Measurements from ENCODE around the gene RPL12. TPM values are rescaled to one million over a fixed set of nuclear protein-coding genes. Genes with fewer than 3 reads are reported as not detected.

The RPL12 gene
- total RNA-seq, 1 donor from 2014 or later, result 2,572 TPM

DNA sequence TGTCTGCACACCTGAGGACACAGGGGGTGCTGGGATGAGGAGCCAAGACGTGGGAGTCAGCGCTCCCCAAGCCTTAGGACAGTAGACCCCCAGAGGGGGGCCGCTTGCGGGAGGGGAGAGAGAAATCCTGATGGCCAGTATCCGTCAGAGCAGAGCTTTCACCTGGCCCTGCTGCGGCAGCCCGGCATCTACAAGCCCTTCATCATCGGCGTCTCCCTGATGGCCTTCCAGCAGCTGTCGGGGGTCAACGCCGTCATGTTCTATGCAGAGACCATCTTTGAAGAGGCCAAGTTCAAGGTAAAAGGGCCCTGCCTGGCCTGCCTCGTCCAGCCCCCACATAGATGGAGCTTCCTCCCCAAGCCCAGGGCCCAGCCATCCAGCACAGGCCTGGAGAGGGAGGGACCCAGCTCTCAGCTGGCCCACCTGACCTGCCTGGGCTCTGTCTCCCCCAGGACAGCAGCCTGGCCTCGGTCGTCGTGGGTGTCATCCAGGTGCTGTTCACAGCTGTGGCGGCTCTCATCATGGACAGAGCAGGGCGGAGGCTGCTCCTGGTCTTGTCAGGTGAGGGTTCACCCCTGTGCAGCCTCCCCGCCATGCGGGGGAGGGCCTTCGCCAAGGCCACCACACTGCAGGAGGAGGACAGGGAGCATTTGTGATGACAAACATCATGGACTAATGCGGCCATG is 47.6 kb downstream of the RPL12 start:
- DNase-seq (ENCODE audit: extremely low spot score in 2 of 2), result no peak
- Histone ChIP-seq H3K36me3 (peaks cover 0 to 36% of the 10 kb centered on the region in 2 donors), H3K4me3 (no peak overlapping the region), H3K27ac (no peak overlapping the region), H3K9me3 (no peaks in the 10 kb centered on the region), H3K4me1 (peaks cover 7% of the 10 kb centered on the region), H3K27me3 (no peaks in the 10 kb centered on the region)
- intact Hi-C loops (cut with DNase I), result no loop called here
- TF ChIP-seq POLR2A (IDR thresholded peaks at IDR 0.05), result no peak
- no peak for TF ChIP-seq POLR2AphosphoS5 (IDR thresholded peaks at IDR 0.05; ENCODE audit: insufficient read depth in 1 of 2, low read depth in 1 of 2)
- TF ChIP-seq, protein P1, sequence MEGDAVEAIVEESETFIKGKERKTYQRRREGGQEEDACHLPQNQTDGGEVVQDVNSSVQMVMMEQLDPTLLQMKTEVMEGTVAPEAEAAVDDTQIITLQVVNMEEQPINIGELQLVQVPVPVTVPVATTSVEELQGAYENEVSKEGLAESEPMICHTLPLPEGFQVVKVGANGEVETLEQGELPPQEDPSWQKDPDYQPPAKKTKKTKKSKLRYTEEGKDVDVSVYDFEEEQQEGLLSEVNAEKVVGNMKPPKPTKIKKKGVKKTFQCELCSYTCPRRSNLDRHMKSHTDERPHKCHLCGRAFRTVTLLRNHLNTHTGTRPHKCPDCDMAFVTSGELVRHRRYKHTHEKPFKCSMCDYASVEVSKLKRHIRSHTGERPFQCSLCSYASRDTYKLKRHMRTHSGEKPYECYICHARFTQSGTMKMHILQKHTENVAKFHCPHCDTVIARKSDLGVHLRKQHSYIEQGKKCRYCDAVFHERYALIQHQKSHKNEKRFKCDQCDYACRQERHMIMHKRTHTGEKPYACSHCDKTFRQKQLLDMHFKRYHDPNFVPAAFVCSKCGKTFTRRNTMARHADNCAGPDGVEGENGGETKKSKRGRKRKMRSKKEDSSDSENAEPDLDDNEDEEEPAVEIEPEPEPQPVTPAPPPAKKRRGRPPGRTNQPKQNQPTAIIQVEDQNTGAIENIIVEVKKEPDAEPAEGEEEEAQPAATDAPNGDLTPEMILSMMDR (IDR thresholded peaks at IDR 0.05), result no peak

DNA sequence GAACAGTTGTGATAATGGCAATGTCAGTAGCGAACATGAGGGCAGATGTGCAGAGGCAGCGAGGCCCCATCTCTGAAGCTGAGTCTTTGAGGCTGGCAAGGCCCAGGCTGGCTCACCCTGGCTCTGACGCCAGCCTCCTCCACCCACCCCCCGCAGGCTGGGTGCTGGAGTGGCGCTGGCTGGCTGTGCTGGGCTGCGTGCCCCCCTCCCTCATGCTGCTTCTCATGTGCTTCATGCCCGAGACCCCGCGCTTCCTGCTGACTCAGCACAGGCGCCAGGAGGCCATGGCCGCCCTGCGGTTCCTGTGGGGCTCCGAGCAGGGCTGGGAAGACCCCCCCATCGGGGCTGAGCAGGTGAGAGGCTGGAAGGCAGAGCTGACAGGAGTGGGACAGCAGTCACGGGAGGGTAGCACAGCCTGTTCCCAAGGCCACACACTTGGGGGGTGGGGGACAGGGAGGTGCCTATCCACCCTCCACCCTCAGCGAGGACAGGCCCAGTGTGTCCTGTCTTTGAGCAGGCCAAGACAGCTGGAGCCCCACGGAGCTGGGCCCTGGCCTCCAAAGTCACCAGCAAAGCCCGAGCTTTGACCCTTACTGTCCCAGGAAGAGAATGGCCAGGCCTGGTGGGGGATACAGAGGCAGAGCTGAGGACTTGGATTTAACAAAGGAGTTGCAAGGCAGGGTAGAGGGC is 48.7 kb downstream of the RPL12 start:
- Histone ChIP-seq H3K4me3 (no peak overlapping the region), H3K9me3 (no peaks in the 10 kb centered on the region), H3K36me3 (peaks cover 0 to 36% of the 10 kb centered on the region in 2 donors), H3K27ac (no peak overlapping the region), H3K27me3 (no peaks in the 10 kb centered on the region), H3K4me1 (peaks cover 18% of the 10 kb centered on the region)
- TF ChIP-seq POLR2A (IDR thresholded peaks at IDR 0.05), result no peak
- TF ChIP-seq, protein P1 (IDR thresholded peaks at IDR 0.05), result no peak
- intact Hi-C loops (cut with DNase I), result no loop called here
- no peak for DNase-seq (ENCODE audit: extremely low spot score in 2 of 2)

DNA sequence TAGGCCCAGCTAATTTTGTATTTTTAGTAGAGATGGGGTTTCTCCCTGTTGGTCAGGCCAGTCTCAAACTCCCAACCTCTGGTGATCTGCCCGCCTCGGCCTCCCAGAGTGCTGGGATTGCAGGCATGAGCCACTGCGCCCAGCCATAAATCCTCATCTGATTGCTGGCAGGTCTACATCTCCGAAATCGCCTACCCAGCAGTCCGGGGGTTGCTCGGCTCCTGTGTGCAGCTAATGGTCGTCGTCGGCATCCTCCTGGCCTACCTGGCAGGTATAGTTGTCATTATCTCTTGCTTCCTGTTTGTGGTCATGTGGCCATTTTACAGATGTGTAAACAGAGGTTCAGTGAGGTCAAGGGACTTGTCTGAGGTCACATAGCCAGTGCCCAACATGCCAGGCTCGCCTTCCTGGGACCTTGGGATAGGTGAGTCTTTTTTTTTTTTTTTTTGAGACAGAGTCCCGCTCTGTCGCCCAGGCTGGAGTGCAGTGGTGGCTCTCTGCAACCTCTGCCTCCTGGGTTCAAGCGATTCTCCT is 51.4 kb downstream of the RPL12 start:
- no peak overlapping the region for H3K27ac ChIP-seq
- no peaks in the 10 kb centered on the region for H3K9me3 ChIP-seq
- peaks cover 0 to 25% of the 10 kb centered on the region in 2 donors for H3K36me3 ChIP-seq
- no peak for TF ChIP-seq POLR2A (IDR thresholded peaks at IDR 0.05)
- no peak for TF ChIP-seq POLR2AphosphoS5 (IDR thresholded peaks at IDR 0.05; ENCODE audit: insufficient read depth in 1 of 2, low read depth in 1 of 2)
- TF ChIP-seq, protein P1 (IDR thresholded peaks at IDR 0.05), result no peak
- DNase-seq (ENCODE audit: extremely low spot score in 2 of 2), result no peak
- intact Hi-C loops (cut with DNase I), result no loop called here
- H3K27me3 ChIP-seq, result no peaks in the 10 kb centered on the region
- no peak overlapping the region for H3K4me3 ChIP-seq
- H3K4me1 ChIP-seq, result peaks cover 26% of the 10 kb centered on the region

DNA sequence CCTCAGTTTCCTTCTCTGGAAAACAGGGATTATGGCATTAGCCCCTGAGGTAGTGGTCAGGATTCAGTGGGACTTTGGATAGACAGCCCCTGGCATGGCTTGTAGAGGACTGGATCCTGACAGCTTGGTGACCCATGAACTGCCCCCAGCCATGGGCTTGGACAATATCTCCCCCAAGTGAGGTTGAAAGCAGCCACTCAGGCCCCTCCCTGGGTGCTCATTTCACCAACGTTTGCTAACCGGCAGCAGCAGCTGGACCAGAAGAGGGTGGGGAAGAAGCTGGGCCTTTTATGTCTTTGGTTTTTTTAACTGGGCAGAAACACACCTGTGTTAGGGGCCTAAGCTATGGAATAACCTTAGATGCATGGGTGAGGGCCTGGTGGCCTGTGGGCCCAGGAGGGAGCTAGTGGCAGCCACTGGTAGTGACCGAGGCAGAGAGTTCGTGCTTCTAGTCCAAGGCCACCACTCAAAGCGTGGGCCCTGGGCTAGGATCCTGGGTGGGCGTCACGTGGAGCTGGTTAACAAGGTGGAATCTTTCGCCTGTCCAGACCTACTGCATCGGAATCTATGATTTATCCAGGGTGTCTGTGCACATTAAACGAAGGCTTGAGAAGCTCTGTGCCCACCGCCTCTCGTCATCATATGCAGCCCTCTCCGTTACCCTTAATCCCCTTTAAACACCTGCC is 52.3 kb downstream of the RPL12 start:
- TF ChIP-seq POLR2AphosphoS5 (IDR thresholded peaks at IDR 0.05; ENCODE audit: insufficient read depth in 1 of 2, low read depth in 1 of 2), result no peak
- TF ChIP-seq, protein P1 (IDR thresholded peaks at IDR 0.05), result no peak
- TF ChIP-seq POLR2A (IDR thresholded peaks at IDR 0.05), result no peak
- intact Hi-C loops (cut with DNase I), result no loop called here
- no peak for DNase-seq (ENCODE audit: extremely low spot score in 2 of 2)
- H3K36me3 ChIP-seq, result peaks cover 0 to 16% of the 10 kb centered on the region in 2 donors
- H3K27ac ChIP-seq, result no peak overlapping the region
- H3K9me3 ChIP-seq, result no peaks in the 10 kb centered on the region
- H3K27me3 ChIP-seq, result no peaks in the 10 kb centered on the region
- H3K4me1 ChIP-seq, result peaks cover 26% of the 10 kb centered on the region
- peak overlapping the region; percentile 60 to 70 for H3K4me3 ChIP-seq
